A549 (cell line): Measurements from ENCODE around the gene EDARADD. TPM values are rescaled to one million over a fixed set of nuclear protein-coding genes. Genes with fewer than 3 reads are reported as not detected.

Experiments
- ATAC-seq, 2 experiments: fragments of 200-7000 bp in 1 of 2; fragments of >200 bp in 1 of 2; cut with Nextera tagmentation in 1 of 2; cut with Tn5 transposase in 1 of 2; 3 replicates each; pipeline versions ENCODE4 v1.8.0 to v1.9.1; 2018 to 2020; ENCODE audit warnings: mild to moderate bottlenecking in 1 of 2, moderate library complexity in 1 of 2
- CTCF ChIA-PET: fragments of 300-600 bp; sonication (Branson Sonifier 250); formaldehyde crosslinking; extraction: SDS; loops from one replicate; lab custom pipeline; 2021; ENCODE audit warnings: antibody characterized with exemption, inconsistent platforms; lab: Yijun Ruan, JAX
- POLR2A ChIA-PET: fragments of 350-600 bp; formaldehyde crosslinking; extraction: SDS; loops from one replicate; lab custom pipeline; 2021; ENCODE audit warnings: antibody characterized with exemption, inconsistent platforms; lab: Yijun Ruan, JAX
- DNase-seq, 2 experiments: peaks; one replicate each; pipeline versions ENCODE4 v3.0.0 to v3.0.0-alpha.2; 2011 to 2016; ENCODE audit warnings: low read depth in 1 of 2, low spot score in 1 of 2
- FAIRE-seq: peaks from 2 replicates; lab custom pipeline; 2011; peaks lifted over from hg19 to GRCh38; lab: Jason Lieb, UNC
- H3K27ac ChIP-seq, 2 experiments: fragments of >200 bp; sonication (Bioruptor Twin); formaldehyde crosslinking; 3 replicates each; pipeline ENCODE4 v1.5.1; 2016 to 2017
- H3K4me1 ChIP-seq: fragments of >200 bp; sonication (Bioruptor Twin); formaldehyde crosslinking; 3 replicates; pipeline ENCODE4 v1.6.1; 2016
- H3K4me2 ChIP-seq: fragments of >200 bp; sonication (Bioruptor Twin); formaldehyde crosslinking; 3 replicates; pipeline ENCODE4 v1.6.1; 2016
- H3K4me3 ChIP-seq: fragments of >200 bp; sonication (Bioruptor Twin); formaldehyde crosslinking; 3 replicates; pipeline ENCODE4 v1.5.1; 2016
- H3K9me3 ChIP-seq: fragments of >200 bp; sonication (Bioruptor Twin); formaldehyde crosslinking; 3 replicates; pipeline ENCODE4 v1.6.1; 2016
- BCL3 ChIP-seq: fragments of >200 bp; sonication (Bioruptor Twin); formaldehyde crosslinking; IDR thresholded peaks from 3 replicates; pipeline ENCODE4 v1.6.1; 2016
- CBX2 ChIP-seq: fragments of 200-600 bp; sonication (generic); IDR thresholded peaks from 2 replicates; pipeline ENCODE4 v1.6.1; 2016; ENCODE audit warnings: low read depth, mild to moderate bottlenecking, borderline replicate concordance
- CBX8 ChIP-seq: fragments of 200-600 bp; sonication (generic); IDR thresholded peaks from 2 replicates; pipeline ENCODE4 v1.6.1; 2016
- CEBPB ChIP-seq, 2 experiments: fragments of >200 bp in 1 of 2; sonication (Bioruptor Twin) in 1 of 2; formaldehyde crosslinking in 1 of 2; IDR thresholded peaks; 2 replicates each; pipeline ENCODE4 v1.6.1; 2012 to 2016
- CHD2 ChIP-seq: fragments of 150-350 bp; IDR thresholded peaks from 2 replicates; pipeline ENCODE4 v1.6.1; 2014; ENCODE audit warnings: low read length; ENCODE audit not compliant: partially characterized antibody
- E2F6 ChIP-seq: IDR thresholded peaks from 2 replicates; pipeline ENCODE4 v1.6.1; 2012; ENCODE audit warnings: low read depth, borderline replicate concordance
- ELK1 ChIP-seq: fragments of 150-350 bp; IDR thresholded peaks from 2 replicates; pipeline ENCODE4 v1.6.1; 2014; ENCODE audit warnings: low read depth, mild to moderate bottlenecking, low read length
- EP300 ChIP-seq, 2 experiments: fragments of >200 bp; sonication (Bioruptor Twin); formaldehyde crosslinking; IDR thresholded peaks; 2 replicates in 1 of 2; 3 replicates in 1 of 2; pipeline ENCODE4 v1.6.1; 2016 to 2017
- FOXS1 ChIP-seq: fragments of 250-450 bp; sonication (Bioruptor Pico); IDR thresholded peaks from 2 replicates; pipeline ENCODE4 v1.5.0; 2020; ENCODE audit warnings: mild to moderate bottlenecking, moderate library complexity
- HOXA7 ChIP-seq: fragments of 250-450 bp; sonication (Bioruptor Pico); IDR thresholded peaks from 2 replicates; pipeline ENCODE4 v1.5.0; 2020; ENCODE audit warnings: mild to moderate bottlenecking, moderate library complexity
- HOXB13 ChIP-seq: fragments of 250-450 bp; sonication (Bioruptor Pico); IDR thresholded peaks from 2 replicates; pipeline ENCODE4 v1.5.0; 2020; ENCODE audit warnings: low read depth, mild to moderate bottlenecking, moderate library complexity
- HOXB5 ChIP-seq: fragments of 250-450 bp; sonication (Bioruptor Pico); IDR thresholded peaks from 2 replicates; pipeline ENCODE4 v1.5.0; 2020; ENCODE audit warnings: mild to moderate bottlenecking, moderate library complexity
- JUN ChIP-seq, 2 experiments: fragments of >200 bp; sonication (Bioruptor Twin); formaldehyde crosslinking; IDR thresholded peaks; 2 replicates in 1 of 2; 3 replicates in 1 of 2; pipeline ENCODE4 v1.6.1; 2016 to 2017
- MAFK ChIP-seq: fragments of 450-650 bp; IDR thresholded peaks from 2 replicates; pipeline ENCODE4 v1.6.1; 2014; ENCODE audit not compliant: partially characterized antibody
- MAZ ChIP-seq: fragments of 150-350 bp; IDR thresholded peaks from 2 replicates; pipeline ENCODE4 v1.6.1; 2014; ENCODE audit warnings: antibody characterized with exemption, low read depth, low read length, borderline replicate concordance
- NFE2L2 ChIP-seq: fragments of 150-350 bp; conservative IDR thresholded peaks from 2 replicates; pipeline ENCODE4 v1.6.1; 2014; ENCODE audit warnings: low read length
- PBX3 ChIP-seq: IDR thresholded peaks from 2 replicates; pipeline ENCODE4 v1.6.1; 2012
- PHF8 ChIP-seq: fragments of 200-600 bp; sonication (generic); IDR thresholded peaks from 2 replicates; pipeline ENCODE4 v1.6.1; 2016; ENCODE audit warnings: low read depth, mild to moderate bottlenecking, antibody characterized with exemption, moderate library complexity, borderline replicate concordance
- POLR2AphosphoS2 ChIP-seq: conservative IDR thresholded peaks from 2 replicates; pipeline ENCODE4 v1.6.1; 2012; ENCODE audit warnings: low read length, improper control_type of control experiment, inconsistent platforms
- RFX5 ChIP-seq: fragments of 450-650 bp; IDR thresholded peaks from 2 replicates; pipeline ENCODE4 v1.7.1; 2014; ENCODE audit warnings: antibody characterized with exemption, mild to moderate bottlenecking, moderate library complexity
- RNF2 ChIP-seq: fragments of 200-600 bp; sonication (generic); IDR thresholded peaks from 2 replicates; pipeline ENCODE4 v1.6.1; 2016; ENCODE audit warnings: low read depth, mild to moderate bottlenecking, antibody characterized with exemption, moderate library complexity, borderline replicate concordance
- SREBF2 ChIP-seq: fragments of 450-650 bp; IDR thresholded peaks from 2 replicates; pipeline ENCODE4 v1.6.1; 2014; ENCODE audit warnings: mild to moderate bottlenecking, moderate library complexity
- TP53 ChIP-seq: fragments of 250-450 bp; sonication (Bioruptor Pico); IDR thresholded peaks from 2 replicates; pipeline ENCODE4 v1.5.0; 2021; ENCODE audit warnings: mild to moderate bottlenecking, moderate library complexity
- ZSCAN20 ChIP-seq: fragments of 250-450 bp; sonication (Bioruptor Pico); IDR thresholded peaks from 2 replicates; pipeline ENCODE4 v1.8.0; 2022; ENCODE audit warnings: mild to moderate bottlenecking, moderate library complexity
- WGBS: methylation state at CpG from one replicate; pipeline ENCODE4 v1.1.6; 2017; ENCODE audit errors: missing lambda C conversion rate; 5-methylcytosine and 5-hydroxymethylcytosine counted together
- polyA plus RNA-seq, 4 experiments: library from polyadenylated mRNA; depleted of rRNA in 3 of 4; stranded (reverse); fragments of >200 nt; fragmentation: RNase III in 1 of 4; extraction: RNeasy Plus Mini Kit Qiagen cat#74134 plus additional on column Dnase treatment in 1 of 4; gene quantifications; 2 replicates in 3 of 4; 3 replicates in 1 of 4; pipeline ENCODE4 v1.2.3, GENCODE V29; 2011 to 2017

EDARADD gene
- polyA plus RNA-seq, 2 of the 4 experiments (the other 2 are of a cell fraction), result 2.1 to 5.8 TPM

GRCh38 chr1:236468625-236469024 lies 74.5 kb downstream of the EDARADD start:
- H3K27ac ChIP-seq, result no peak overlapping the region
- no peak for ATAC-seq
- DNase-seq, result no peak
- no peak overlapping the region for H3K4me3 ChIP-seq
- no peak overlapping the region for H3K4me2 ChIP-seq
- 70% methylated on average over 4 of the region's 4 CpGs for WGBS
- no peak for FAIRE-seq
- TF ChIP-seq HOXB5 (CRISPR knock-in tag) (no peak), SREBF2 (no peak), BCL3 (no peak), ELK1 (no peak), RFX5 (no peak), POLR2AphosphoS2 (no peak), MAZ (no peak), NFE2L2 (no peak), ZSCAN20 (CRISPR knock-in tag) (no peak), MAFK (no peak), CHD2 (no peak), PHF8 (no peak), HOXA7 (CRISPR knock-in tag) (no peak), E2F6 (no peak), FOXS1 (no peak), HOXB13 (CRISPR knock-in tag) (no peak), JUN (IDR thresholded peaks at IDR 0.05) (no peak), CEBPB (IDR thresholded peaks at IDR 0.05) (no peak)
- H3K9me3 ChIP-seq, result no peaks in the 10 kb centered on the region
- CTCF ChIA-PET, result no interaction called here
- POLR2A ChIA-PET, result no interaction called here
- H3K4me1 ChIP-seq, result peaks cover 4% of the 10 kb centered on the region; the same call in 1 of the 3 replicates

- FAIRE-seq, result no peak
- WGBS, result 89% methylated on average over 6 of the region's 6 CpGs
- no peak for ATAC-seq
- Histone ChIP-seq H3K4me2 (no peak overlapping the region), H3K4me1 (peaks cover 4% of the 10 kb centered on the region; the same call in 1 of the 3 replicates), H3K9me3 (no peaks in the 10 kb centered on the region), H3K27ac (no peak overlapping the region), H3K4me3 (no peak overlapping the region)
- POLR2A ChIA-PET, result no interaction called here
- no peak for DNase-seq
- CTCF ChIA-PET, result interaction anchor here (0.8 to 1.0 kb wide), 2 partner anchors 18 to 359 kb away, joined by 3 to 4 read pairs; no protein-coding TSS in a partner anchor
- no peak for TF ChIP-seq E2F6
- TF ChIP-seq CBX8, result no peak
- TF ChIP-seq CBX2, result no peak
- TF ChIP-seq PBX3, result no peak
- no peak for TF ChIP-seq TP53 (CRISPR knock-in tag)
- TF ChIP-seq EP300 (IDR thresholded peaks at IDR 0.05), result no peak
- no peak for TF ChIP-seq ELK1
- no peak for TF ChIP-seq BCL3
- no peak for TF ChIP-seq RNF2
These were observed 75.4 kb downstream of the EDARADD start for GRCh38 chr1:236469466-236469865.
